Cardiac septum (tissue), 1 donor: Measurements from ENCODE around the gene KIF18A. TPM values are rescaled to one million over a fixed set of nuclear protein-coding genes. Genes with fewer than 3 reads are reported as not detected.
"Not testable (repeated sequence)": the region's sequence is repeated elsewhere in the genome, so short reads cannot be mapped to it uniquely, and the experiment has no call there.

ENCODE experiments used
- DNase-seq: peaks from one replicate; pipeline ENCODE4 v3.0.0-alpha.2; 2020; ENCODE audit warnings: low spot score
- intact Hi-C: fragments of 100-400 bp; cut with DNase I; formaldehyde crosslinking; loops from one replicate; pipeline ENCODE4 v1.14.0; 2022
- total RNA-seq: library from RNA; stranded (reverse); fragmentation: NEBNext Ultra II Directional; extraction: Animal tissue kit (Norgen Biotek cat#: 25700); gene quantifications from one replicate; pipeline ENCODE4 v1.2.1, GENCODE V29; 2021
- donor health status: DM: no; HTN: no; CAD: no.

KIF18A gene
- total RNA-seq, 1 donor from 2014 or later = 0.27 TPM

DNA sequence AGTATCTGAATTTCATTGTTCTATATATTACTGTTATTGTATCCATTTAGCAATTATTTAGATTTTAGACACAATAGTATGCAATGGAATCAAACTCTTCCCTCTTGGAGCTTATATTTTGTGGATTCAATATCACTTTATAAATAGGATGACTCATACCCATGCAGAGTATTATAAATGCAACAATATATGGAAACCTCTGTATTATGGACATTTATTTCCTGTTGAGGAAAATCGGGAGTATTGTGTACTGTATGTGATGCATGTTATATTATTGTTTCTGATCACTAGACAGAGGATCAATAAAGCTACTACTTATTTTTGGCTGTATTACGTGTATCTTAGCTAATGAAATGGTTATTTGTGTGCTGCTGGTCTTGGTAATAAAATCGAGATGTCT lies 1.0 kb upstream of the KIF18A start:
- intact Hi-C loops = loop anchor here (10.0 kb wide), 1 partner anchor 414 kb away; no protein-coding TSS in a partner anchor
- no peak for DNase-seq

DNA sequence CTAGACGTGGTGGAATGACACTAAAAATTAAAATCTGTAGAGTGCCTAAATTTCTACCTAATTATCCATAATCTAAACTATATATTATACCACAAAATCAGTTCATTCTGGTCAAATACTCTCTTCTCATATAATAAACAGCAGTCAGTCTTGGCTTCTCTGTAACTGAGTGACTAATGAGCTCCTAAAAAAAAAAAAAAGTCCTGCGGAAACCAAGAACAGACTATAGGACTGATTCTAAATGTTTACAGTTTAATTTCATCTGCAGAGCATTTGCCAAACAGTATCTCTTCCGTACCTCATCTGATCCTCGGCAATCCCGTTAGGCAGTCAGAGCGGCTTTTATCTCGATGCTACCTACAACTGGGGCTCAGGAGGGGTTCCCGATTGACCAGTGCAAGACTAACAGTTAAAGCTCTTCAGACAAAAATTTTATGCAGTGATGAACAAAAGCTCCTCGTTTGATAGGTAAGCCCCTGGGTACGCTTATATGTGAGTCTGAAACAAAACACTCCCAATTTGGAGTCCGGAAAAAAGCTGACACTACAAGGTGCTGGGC lies 686 bp downstream of the KIF18A start:
- intact Hi-C loops = loop anchor here (10.0 kb wide), 1 partner anchor 412 kb away; no protein-coding TSS in a partner anchor
- DNase-seq = no peak

DNA sequence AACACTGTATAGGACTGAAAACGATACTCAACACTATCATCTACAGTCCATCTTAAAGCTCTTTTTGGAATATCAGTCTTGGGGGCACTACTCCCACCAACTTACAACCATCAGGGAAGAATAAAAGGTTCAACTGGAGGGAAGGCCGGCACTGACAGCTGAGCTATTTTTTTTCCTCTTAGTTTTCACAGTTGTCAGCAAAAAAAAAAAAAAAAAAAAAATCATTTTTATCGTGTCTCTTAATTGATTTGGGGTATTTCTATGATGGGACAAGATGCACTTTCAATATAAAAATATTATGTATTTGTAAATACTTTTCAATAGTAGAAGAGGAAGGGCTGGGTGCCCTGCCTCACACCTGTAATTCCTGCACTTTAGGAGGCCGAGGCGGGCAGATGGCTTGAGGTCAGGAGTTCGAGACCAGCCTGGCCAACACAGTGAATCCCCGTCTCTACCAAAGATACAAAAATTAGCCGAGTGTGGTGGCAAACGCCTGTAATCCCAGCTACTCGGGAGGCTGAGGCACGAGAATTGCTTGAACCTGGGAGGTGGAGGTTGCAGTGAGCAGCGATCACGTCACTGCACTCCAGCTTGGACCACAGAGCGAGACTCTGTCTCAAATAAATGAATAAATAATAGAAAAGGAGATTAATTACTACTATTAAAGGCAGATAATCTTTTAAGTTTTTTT lies 1.5 kb downstream of the KIF18A start:
- intact Hi-C loops = loop anchor here (10.0 kb wide), 1 partner anchor 412 kb away; no protein-coding TSS in a partner anchor
- DNase-seq = no peak

DNA sequence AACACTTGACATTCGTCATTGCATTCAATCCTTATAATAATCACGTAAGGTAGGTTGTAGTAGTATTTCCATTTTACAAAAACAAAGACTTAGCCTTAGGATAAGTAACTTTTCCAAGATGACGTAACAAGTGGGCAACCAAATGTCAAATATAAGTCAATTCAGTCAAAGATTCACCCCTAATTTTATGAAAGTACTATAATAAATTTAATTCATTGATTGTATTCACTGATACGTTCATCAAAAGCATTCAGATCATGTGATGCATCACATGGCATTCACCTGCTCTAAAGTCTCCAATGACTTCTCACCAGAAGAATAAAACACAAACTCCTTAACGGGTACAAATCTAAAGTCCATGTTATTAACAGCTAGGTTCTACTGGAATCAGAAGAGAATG lies 2.1 kb downstream of the KIF18A start:
- no peak for DNase-seq
- intact Hi-C loops = loop anchor here (10.0 kb wide), 1 partner anchor 411 kb away; no protein-coding TSS in a partner anchor

DNA sequence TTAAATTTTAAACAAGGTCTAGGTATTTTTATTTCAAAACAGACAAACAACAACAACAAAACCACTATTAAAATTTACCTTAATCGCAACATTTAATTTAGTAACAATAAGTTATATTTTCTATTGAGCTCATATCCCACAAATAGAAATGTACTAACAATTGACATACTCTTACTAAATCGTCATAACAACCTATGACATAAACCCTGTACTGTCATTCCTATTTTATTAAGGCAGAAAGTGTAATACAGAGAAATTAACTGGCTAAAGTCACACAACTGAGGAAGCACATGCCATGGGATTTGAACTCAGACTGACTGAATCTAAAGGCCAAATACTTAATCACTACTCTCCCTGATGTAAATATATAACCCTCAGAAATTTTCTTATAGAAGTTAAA lies 3.0 kb downstream of the KIF18A start:
- intact Hi-C loops = loop anchor here (10.0 kb wide), 1 partner anchor 410 kb away; no protein-coding TSS in a partner anchor
- DNase-seq = no peak

DNA sequence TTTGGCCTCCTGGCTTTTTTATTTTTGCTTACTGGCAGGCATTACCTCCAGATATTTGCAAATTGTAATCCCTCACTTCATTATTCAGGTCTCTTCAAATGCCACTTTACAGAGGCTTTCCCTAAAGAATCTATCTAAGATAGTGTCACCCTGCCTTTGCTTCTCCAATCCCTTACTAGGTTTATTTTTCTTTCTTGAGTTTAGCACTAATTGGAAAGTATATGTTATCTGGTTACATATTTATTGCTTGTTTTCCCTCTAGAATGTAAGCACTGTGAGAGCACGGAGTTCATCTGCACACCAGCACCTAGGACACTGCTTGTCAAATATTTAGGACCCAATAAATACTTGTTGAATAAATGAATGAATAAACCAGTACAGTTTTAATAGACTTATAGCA lies 3.5 kb downstream of the KIF18A start:
- intact Hi-C loops = loop anchor here (10.0 kb wide), 1 partner anchor 410 kb away; no protein-coding TSS in a partner anchor
- DNase-seq = no peak

DNA sequence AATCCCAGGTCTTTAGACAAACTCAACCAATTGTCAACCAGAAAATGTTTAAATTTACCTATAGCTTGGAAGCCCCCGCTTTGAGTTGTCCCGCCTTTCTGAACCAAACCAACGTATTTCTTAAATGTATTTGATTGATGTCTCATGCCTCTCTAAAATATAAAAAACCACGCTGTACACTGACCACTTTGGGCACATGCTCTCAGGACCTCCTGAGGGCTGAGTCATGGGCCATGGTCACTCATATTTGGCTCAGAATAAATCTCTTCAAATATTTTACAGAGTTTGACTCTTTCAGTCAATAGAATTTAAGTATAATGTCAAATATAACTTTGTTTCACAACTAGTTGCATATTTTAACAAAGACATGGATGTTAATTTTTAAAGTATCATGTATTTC lies 5.7 kb downstream of the KIF18A start:
- intact Hi-C loops = loop anchor here (10.0 kb wide), 1 partner anchor 407 kb away; no protein-coding TSS in a partner anchor
- DNase-seq = not testable (repeated sequence)

DNA sequence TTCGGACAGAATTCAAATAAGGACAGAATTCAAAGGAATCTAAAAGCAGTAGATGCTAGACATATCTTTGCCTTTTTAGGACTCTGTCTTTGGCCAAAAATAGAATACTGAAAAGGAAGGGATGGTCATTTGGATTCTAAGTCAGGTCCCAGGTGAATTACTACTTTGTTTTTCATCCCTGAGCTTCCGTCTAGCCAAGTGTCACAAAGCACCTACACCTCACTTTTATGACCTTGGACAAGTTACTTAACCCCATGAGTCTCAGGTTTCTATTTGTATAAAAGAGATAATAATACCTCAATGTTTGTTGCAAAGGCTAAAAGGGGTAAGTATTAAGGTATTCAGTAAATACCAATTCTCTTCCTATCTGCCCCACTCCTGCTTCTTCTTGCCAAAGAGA lies 7.3 kb downstream of the KIF18A start:
- no peak for DNase-seq
- intact Hi-C loops = loop anchor here (10.0 kb wide), 1 partner anchor 406 kb away; no protein-coding TSS in a partner anchor

DNA sequence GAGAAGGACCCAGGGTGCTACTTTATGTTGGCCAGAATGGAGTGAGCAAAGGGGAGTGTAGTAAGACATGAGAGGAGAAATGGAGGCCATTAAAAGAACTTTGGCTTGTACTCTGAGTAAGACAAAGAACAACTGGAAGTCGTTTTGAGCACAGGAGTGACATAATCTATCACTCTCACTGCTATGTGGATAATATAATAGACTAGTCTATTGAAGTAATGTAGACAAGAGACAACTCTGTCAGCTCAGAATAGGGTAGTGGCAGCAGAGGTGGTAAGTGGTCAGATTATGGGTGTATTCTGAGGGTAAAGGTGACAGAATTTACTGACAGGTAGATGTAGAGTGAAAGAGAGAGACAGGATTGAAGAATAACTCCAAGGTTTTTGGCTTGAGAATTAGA lies 8.2 kb downstream of the KIF18A start:
- DNase-seq = no peak
- intact Hi-C loops = loop anchor here (10.0 kb wide), 1 partner anchor 405 kb away; no protein-coding TSS in a partner anchor

DNA sequence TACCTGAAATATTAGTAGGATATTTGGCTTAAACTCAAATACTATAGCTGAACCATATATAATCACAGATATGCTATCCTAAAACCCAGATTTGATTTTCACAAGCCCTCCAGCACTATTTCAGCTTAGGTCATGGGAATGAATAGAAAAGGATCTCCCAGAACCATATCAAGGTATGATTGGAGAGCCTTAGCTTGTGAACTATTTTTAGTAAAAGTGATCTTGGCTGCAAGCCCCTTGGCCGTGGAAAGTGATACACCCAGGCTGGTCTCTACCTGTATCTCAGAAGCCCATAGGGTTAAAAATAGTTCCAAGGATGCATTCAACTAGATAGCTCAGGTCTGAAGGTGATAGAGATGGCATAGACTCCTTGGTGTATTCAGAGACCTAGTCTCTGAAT lies 9.7 kb downstream of the KIF18A start:
- intact Hi-C loops = no loop called here
- DNase-seq = no peak

DNA sequence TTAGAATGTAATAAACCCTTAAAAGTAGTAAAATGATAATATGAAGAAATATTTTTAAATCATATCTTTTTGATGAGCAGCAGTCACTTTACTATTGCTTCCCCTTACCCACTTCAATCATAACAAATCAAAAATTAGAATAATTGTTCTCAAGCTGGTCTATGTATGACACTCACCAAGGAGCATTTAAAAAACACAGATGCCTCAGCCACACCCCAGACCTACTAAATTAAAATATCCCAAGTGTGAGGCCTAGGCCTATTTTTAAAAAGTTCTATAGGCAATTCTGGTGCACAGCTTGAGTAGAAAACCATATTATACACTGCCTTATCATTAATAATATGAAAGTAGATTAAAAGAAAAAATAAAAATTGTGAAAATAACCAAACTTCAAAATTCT lies 15.2 kb downstream of the KIF18A start:
- DNase-seq = no peak
- intact Hi-C loops = no loop called here

DNA sequence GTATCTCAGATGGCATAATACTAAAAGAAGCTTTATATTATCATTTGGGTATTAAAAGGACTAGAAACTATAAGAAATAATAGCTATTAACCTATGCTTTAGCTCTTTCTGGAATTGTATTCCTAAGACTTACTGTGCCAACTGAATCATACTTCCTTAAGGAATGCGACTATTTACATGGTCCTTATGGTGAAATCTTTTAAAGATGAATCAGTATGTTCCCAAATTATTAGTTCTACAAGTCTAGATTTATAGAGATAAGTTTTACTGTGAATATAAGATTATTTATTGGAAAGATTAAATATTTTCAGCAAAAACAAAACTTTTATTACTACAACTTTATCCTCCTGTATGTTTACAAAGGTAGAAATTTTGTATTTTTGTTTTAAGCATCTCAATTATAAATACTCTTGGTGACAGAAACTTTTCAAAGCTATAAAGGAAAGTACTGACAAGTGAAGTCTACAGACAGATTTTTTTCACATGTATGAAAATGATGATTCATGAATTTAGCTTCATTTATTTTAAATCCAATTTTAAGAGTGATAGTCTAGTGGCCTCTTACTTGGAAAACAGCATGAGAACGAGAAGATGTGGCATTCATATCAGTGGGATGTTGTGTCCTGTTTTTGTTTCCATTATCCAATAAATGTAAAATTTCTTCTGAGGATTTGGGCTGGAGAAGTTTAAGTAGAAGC lies 17.8 kb downstream of the KIF18A start:
- DNase-seq = no peak
- intact Hi-C loops = no loop called here

DNA sequence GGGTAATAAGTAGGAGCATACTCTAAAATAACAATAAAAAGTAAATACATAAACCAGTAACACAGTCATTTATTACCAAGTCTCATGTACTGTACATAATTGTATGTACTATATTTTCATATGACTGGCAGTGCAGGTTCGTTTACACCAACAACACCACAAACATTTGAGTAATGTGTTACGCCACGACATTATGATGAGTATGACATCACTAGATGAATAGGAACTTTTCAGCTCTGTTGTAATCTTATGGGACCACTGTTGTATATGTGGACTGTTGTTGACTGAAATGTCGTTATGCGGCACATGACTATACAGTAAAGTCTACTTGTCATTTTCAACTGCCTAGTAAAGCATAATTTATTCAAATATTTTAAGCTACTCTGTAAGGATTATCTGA lies 18.6 kb downstream of the KIF18A start:
- no peak for DNase-seq
- intact Hi-C loops = no loop called here

DNA sequence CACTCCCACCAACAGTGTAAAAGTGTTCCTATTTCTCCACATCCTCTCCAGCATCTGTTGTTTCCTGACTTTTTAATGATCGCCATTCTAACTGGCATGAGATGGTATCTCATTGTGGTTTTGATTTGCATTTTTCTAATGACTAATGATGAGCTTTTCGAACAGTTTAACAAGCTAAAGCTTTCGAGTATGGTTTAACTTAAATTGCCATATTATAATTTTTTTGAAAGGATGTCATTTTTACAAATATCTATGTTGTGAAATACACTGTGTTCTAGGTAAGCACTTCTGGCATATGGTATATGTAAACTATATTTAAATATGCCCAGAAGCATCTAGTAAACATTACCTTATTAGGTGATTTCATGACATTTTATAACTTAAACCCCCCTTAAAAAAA lies 20.3 kb downstream of the KIF18A start:
- intact Hi-C loops, DNase-seq: not testable (repeated sequence)

DNA sequence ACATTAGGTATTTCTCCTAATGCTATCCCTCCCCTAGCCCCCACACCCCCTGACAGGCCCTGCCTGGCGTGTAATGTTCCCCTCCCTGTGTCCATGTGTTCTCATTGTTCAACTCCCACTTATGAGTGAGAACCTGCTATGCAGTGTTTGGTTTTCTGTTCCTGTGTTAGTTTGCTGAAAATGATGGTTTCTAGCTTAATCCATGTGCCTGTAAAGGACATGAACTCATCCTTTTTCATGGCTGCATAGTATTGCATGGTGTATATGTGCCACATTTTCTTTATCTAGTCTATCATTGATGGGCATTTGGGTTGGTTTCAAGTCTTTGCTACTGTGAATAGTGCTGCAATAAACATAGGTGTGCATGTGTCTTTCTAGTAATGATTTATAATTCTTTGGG lies 20.8 kb downstream of the KIF18A start:
- DNase-seq, intact Hi-C loops: not testable (repeated sequence)

DNA sequence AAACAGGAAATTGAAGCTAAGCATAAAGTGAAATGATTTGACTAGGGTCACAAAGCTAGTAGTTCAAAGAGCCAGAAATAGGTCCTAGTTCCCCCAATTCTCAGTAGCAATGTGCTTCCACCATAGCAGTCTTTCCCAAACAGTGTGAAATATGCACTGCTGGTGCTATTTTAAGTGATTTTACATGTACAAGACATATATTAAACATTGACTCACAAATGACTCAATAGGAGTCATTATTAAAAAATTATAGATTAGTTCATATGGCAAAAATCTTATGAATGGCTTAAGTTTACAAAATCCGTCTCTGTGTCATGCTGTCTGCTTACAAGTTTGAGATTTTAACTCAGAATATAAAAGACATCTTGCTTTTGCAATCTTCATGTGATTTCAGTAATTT lies 21.4 kb downstream of the KIF18A start:
- intact Hi-C loops = no loop called here
- DNase-seq = no peak

DNA sequence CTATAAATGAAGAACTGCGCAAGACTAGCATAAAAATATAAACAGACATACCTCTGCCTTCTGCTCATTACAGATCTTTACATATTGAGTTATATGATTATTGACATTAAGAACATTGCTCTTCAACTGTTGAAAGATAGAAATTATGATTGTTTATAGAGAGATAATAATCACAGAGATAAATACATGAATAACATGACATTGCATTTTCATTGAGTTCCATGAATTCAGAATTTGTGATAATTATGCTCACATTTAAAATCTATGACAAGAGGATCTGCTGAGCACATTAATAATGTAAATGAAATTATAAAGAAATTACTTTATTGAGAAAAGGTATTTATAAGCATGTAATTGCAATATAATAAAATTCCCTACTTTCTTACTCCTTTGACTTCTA lies 24.8 kb downstream of the KIF18A start:
- no peak for DNase-seq
- intact Hi-C loops = no loop called here

DNA sequence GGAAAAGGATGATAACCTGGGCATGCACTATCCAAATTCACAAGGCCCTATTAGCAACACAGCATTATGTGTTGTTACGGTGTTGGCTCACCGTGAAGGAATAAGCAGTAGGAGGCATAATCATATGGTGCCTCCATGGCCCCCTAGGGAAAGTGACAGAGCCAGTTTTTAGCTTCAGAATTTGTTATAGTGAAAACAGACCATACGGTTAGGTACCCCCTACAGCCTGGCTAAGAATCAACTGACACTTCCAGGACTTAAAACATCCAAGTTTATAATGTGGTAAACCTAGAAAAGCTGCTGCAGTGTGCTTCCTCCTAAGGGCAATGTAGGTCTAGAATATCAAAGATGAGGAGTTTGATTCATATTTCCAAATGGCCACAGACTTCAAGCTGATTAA lies 30.4 kb downstream of the KIF18A start:
- DNase-seq = no peak
- intact Hi-C loops = no loop called here

DNA sequence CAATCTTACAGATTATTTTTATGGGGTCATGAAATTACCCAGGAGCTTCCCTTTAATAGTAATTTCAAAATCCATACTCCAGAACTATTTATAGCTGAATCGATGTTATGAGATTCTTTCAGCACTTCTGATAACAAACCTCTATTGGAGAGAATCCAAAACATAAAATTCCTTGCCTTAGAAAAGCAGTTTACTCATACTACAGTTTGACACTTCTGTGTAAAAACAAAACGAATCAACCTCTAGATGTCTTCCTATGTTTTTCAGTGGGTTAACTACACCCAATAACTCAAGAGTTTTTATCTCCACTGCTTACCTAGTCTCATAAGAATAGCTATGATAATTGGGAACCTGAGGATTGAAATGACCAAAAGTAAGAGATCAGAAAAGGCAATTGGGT lies 35.6 kb downstream of the KIF18A start:
- intact Hi-C loops = no loop called here

DNA sequence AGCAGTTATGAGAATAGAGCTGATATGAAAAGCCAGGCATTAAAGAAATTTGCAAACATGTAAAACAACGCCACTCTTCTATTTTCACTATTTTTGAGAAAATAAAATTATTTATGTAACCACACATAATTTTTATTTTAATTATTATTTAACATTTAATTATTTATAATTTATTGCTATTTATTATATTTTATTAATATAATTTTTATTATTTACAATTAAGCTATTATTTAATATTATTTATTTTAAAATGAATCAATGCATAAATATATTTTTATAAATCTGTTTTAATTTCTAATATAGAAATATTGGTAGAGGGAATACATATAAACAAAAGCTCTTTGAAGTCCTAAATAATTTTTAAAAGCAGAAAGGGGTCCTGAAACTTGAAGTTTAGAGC lies 36.7 kb downstream of the KIF18A start:
- DNase-seq = no peak
- intact Hi-C loops = no loop called here

More for the DNA sequence above, 35.6 kb downstream of the KIF18A start:
- no peak for DNase-seq

DNA sequence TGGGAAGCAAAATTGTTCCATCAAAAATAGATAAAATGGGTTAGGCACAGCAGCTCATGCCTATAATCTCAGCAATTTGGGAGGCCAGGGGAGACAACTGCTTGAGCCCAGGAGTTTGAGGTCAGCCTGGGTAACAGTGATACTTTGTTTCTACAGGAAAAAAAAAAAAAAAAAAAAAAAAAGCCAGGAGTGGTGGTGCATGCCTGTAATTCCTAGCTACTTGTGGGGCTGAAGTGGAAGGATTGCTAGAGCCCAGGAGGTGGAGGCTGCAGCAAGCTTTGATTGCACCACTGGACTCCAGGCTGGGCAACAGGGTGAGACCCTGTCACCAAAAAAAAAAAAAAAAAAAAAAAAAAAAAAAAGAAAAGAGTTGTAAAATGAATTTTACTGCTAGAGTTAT lies 49.6 kb downstream of the KIF18A start:
- intact Hi-C loops = no loop called here
- DNase-seq = no peak
